Measurements from ENCODE around the gene SRSF5.
"Not testable (repeated sequence)": the region's sequence is repeated elsewhere in the genome, so short reads cannot be mapped to it uniquely, and the experiment has no call there.

Gene SRSF5

DNA sequence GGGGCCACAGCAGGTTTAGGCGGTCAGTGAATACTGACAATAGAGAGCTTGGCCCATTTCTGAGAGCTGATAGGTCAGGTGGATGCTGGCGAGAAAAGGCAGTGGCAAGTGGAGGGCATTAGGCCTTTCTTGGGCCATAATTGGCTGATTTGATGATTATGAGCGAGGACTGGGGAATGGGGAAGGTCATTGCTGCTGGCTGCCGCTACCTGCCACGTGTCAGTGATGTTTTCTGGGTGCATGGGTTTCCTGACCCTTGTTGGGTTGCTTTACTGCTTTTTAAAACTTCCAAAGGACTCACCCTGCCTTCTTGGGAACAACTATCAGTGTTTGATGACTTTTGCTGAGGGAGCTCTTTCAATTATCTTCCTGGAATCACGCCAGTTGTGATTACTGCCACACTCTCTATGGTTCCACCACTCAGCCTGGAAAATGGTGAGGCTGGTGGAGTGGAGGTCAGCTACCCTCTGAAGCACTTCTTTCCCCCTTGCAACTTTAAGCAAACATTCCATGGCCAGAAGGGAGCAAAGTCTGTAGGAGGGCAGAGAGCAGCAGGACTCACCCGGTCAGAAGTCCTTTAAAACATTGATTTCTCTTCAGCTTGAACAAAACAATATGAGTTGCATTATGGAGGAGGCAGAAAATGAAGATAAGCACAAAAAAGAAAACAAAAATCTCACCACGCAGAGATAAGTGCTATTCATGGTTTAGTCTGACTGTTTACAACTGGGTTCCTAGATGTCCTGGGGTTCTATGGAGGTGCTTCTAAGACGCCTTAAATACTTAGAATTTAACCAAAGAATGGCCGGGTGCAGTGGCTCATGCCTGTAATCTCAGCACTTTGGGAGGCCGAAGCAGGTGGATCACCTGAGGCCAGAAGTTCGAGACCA, 42.2 kb downstream of the SRSF5 start:
- DNase-seq (ENCODE audit: low read depth in 2 of 2), result no peak

DNA sequence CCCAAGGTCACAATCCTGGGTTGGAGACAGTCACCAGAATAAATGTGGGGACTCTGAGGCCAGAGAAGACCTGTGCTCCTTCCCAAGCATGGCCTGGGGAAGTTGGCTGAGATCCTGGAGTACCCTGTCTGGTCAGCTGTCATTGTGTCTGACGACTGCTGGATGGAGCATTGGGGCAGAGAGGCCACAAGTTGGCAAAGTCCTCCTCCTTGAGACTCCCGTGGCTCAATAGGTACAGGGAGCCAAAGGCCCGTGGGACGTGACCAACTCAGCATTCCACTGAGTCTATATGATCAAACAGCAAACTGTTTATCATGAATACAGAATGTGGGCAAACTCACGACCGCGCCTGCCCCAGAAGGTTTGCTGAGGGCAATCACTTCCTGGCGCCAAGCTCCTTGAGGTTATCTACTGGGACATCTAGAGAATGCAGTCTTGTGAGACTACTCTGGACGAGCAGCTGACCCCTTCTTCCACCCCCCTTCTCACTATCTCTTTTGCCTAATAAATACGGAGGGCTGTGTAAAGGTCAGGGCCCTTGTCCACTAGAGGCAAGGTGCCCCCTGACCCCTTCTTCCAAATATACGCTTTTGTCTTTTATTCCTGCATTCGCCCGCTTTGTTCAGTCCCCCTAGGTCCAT, 44.4 kb downstream of the SRSF5 start:
- DNase-seq (ENCODE audit: low read depth in 2 of 2), result no peak

DNA sequence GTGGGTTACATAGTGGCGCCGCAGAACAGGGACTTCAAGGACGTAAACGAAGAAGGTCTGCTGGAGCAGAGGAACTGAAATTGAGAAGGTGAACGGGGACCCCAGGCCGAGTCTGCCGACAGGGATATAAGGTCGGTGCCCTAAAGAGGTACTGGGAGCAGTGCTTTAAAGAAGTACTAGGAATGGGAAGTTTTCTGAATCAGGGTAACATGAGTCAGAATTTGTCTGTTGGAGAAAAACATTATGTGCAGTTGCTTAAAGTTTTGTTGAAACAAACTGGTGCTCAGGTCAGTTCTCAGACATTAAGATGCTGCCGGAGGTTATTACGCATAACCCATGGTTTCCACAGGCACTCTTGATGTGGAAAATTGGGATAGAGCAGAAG, 44.9 kb downstream of the SRSF5 start:
- no peak for DNase-seq (ENCODE audit: low read depth in 2 of 2)

DNA sequence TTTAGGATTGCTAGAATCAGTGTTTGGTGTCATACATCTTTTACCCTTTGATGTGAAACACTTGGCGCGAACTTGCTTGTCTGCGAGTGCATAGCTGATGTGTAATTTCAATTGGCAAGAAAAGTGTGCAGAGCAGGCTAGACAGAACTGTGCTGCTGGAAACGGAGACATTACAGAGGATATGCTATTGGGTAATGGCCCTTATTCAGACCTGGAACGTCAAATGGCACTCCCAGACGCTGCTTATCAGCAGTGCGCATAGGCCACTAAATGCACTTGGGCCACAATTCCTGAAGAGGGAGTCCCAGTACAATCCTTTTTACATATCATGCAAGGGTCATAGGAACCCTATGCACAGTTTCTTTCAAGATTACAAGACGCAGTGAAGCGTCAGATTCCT, 45.8 kb downstream of the SRSF5 start:
- no peak for DNase-seq (ENCODE audit: low read depth in 2 of 2)

DNA sequence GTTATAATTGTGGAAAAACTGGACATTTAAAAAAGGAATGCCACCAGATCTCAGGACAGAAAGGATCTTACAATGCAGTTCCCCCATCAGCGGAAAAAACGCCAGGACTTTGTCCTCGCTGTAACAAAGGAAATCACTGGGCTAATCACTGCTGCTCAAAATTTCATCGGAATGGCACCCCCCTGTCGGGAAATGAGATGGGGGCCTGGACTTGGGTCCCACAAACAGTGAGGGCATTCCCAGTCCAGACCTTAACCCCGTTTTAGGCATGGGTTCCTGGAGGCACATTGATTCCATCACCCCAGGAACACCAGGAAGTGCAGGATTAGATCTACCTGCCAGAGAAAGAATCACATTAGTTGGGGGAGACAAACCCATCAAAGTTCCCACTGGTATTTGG, 46.4 kb downstream of the SRSF5 start:
- DNase-seq (ENCODE audit: low read depth in 2 of 2), result not testable (repeated sequence)

DNA sequence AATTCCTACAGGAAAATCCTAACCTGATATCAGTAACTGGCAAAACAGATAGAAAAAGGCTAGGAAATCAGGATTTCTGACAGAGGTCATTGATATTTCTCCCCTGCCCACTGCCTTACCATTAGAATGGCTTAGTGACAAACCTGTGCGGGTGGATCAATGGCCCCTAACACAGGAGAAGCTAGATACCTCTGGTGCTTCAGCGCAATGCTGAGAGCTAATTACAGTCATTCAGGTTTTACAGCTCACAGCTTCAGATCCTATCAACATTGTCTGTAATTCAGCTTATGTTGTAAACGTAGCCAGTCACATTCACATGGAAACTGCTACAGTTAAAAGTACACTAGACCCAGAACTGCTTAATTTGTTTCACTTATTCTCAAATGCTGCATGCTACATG, 47.5 kb downstream of the SRSF5 start:
- DNase-seq (ENCODE audit: low read depth in 2 of 2), result no peak

DNA sequence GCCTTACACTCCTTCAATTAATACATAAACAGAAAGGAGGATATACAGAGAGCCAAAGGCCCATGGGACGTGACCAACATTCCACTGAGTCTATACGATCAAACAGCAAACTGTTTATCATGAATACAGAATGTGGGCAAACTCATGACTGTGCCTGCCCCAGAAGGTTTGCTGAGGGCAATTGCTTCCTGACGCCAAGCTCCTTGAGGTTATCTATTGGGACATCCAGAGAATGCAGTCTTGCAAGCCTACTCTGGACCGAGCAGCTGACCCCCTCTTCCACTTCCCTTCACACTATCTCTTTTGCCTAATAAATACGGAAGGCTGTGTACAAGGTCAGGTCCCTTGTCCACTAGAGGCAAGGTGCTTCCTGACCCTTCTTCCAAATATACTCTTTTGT, 48.6 kb downstream of the SRSF5 start:
- DNase-seq (ENCODE audit: low read depth in 2 of 2), result no peak

DNA sequence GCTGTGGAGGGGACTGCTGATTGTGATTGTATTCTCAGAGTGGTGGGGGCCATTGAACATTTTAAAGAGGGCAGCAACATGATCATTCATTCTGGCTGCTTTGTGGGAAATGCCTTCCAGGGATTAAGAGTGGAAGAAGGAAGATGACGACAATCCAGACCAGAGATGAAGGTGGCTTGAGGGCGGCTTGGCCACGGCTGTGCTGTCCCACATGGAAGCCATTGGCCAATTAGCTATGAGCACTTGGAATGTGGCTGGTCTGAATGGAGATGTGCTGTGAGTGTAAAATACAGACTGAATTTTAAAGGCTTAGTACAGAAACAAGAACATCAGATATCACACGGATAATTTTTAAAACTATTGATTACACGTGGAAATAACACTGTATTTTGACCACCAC, 49.3 kb downstream of the SRSF5 start:
- no peak for DNase-seq (ENCODE audit: low read depth in 2 of 2)

DNA sequence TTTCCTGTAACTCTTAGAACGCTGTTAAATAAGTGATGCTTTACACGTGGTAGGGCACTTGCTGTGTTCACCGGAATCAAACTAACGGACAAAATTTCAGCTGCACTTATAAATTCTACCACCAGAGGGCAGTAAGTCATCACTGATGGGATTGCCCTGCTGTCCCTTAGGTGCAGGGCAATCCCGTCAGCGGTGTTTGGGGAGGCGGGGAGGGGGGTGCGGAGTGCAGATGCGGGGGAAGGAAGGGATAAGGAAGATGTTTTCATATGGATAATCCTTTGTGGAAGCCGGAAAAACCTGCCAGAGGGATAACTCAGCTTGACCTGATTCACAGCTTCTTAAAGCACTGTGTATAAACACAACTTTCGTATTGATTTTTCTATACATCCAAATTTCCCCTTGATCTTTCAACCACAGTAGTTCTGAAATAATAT, 51.8 kb downstream of the SRSF5 start:
- DNase-seq (ENCODE audit: low read depth in 2 of 2), result peak in 1 of 2 donors; percentile 9

DNA sequence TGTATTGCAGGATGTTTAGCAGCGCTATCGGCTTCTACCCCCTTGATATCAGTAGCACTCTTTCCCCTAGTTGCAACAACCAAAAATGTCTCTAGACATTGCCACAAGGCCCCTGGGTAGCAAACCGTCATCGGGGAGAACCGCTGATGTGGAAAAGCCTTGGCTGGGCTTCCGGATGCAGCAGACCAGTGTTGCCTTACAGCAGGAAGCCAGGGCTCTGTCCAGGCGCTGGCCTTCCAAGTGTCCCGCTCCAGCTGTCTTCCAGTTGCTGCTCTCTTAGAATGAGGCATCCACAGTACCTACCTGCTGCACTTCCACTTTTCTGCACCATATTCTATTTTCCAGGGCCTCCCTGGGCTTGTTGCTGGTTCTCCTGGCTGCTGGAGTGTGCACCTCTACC, 52.7 kb downstream of the SRSF5 start:
- no peak for DNase-seq (ENCODE audit: low read depth in 2 of 2)

DNA sequence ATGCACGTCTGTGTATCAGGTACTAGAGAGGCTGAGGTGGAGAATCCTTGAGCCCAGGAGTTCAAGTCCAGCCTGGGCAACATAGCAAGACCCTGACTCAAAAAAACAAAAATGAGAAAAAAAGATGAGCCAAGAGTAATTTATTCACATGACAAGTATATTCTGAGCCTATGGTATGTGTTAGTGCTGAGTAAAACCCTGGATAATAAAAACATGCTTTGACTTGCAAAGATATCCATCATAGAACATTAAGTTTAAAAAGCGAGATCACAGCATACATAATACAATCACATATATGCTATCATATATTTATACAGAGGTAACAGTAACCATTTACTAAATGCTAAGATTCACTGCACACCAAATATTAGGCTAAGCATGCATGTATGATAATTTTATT, 54.0 kb downstream of the SRSF5 start:
- no peak for DNase-seq (ENCODE audit: low read depth in 2 of 2)

All from activated CD8-positive, alpha-beta memory T cell treated with anti-CD3 and anti-CD28 coated beads for 4 hours (primary cell).